DND-41 (cell line): ENCODE results near the gene VEGFC.

Experiments used
- CTCF ChIP-seq: IDR thresholded peaks from 2 replicates; pipeline ENCODE4 v1.5.1; 2012; ENCODE audit warnings: borderline replicate concordance, low read length, moderate library complexity, mild to moderate bottlenecking; ENCODE audit not compliant: poor library complexity, severe bottlenecking; ENCODE audit errors: extremely low read depth
- EZH2 ChIP-seq: IDR thresholded peaks from 3 replicates; pipeline ENCODE4 v1.6.1; 2012; ENCODE audit warnings: borderline replicate concordance, low read depth, mild to moderate bottlenecking, moderate library complexity, low read length, inconsistent platforms; ENCODE audit not compliant: severe bottlenecking

DNA sequence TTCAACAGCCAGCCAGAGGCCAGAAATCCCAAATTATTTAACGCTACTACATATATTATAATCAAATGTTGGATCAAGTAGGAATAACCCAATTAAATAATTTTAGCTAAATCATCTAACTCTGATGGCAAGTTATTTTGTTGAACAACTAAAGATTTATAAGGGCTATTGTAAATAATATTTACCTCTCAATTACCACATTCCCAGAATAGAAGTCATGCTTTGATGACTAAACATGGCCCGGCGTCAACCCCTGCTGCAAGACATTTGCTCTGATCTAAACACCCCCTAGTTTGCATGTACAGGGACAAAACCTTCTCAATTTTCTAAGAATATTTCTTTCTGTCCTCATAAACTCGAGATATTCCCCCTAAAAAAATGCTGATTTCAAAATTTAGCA, 14.2 kb downstream of the VEGFC start:
- no peak for TF ChIP-seq CTCF
- no peak for TF ChIP-seq EZH2
